H7 (cell line): ENCODE data around the gene ADAM8. TPM values are rescaled to one million over a fixed set of nuclear protein-coding genes. Genes with fewer than 3 reads are reported as not detected.

ENCODE experiments used
- DNase-seq: peaks from one replicate; pipeline ENCODE4 v3.0.0; 2012
- H3K27me3 ChIP-seq: 2 replicates; pipeline ENCODE4 v1.6.0; 2011; ENCODE audit warnings: mild to moderate bottlenecking, low read length; ENCODE audit not compliant: control insufficient read depth, insufficient read depth
- H3K36me3 ChIP-seq: replicated peaks from 2 replicates; pipeline ENCODE4 v1.5.1; 2011; ENCODE audit warnings: low read length; ENCODE audit not compliant: control insufficient read depth, insufficient read depth
- H3K4me3 ChIP-seq: 2 replicates; pipeline ENCODE4 v1.5.1; 2011; ENCODE audit warnings: low read depth, mild to moderate bottlenecking, control low read depth, low read length, moderate library complexity; ENCODE audit not compliant: insufficient read depth
- total RNA-seq: library from RNA; depleted of rRNA; stranded (reverse); fragments of >200 nt; shearing (Covaris generic); gene quantifications from 2 replicates; pipeline ENCODE4 v1.2.3, GENCODE V29; 2014

Gene ADAM8
- total RNA-seq, 1 experiment from 2014 or later: 1.3 TPM

DNA sequence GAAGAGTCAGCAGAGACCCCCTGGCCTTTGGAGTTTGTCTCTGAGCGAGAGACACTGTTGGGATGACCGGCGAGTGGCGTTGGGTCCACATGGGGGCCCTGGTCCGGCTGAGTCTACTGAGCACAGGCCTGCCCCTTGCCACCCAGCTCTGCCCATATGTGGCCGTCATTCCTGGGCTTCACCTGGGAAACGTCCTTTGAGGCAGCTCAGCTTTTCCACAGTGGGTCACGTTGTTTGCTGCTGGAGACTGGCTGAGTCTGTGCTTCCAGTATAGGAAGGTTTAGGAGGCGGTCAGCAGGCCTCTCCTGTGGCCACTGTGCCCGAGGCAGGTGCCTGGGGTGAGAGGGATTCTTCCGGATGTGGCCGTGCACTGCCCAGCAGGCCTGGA, 17.1 kb downstream of the ADAM8 start:
- no peaks in the 10 kb centered on the region for H3K36me3 ChIP-seq
- DNase-seq: no peak
- no peak overlapping the region for H3K4me3 ChIP-seq
- peaks cover 14% of the 10 kb centered on the region for H3K27me3 ChIP-seq

DNA sequence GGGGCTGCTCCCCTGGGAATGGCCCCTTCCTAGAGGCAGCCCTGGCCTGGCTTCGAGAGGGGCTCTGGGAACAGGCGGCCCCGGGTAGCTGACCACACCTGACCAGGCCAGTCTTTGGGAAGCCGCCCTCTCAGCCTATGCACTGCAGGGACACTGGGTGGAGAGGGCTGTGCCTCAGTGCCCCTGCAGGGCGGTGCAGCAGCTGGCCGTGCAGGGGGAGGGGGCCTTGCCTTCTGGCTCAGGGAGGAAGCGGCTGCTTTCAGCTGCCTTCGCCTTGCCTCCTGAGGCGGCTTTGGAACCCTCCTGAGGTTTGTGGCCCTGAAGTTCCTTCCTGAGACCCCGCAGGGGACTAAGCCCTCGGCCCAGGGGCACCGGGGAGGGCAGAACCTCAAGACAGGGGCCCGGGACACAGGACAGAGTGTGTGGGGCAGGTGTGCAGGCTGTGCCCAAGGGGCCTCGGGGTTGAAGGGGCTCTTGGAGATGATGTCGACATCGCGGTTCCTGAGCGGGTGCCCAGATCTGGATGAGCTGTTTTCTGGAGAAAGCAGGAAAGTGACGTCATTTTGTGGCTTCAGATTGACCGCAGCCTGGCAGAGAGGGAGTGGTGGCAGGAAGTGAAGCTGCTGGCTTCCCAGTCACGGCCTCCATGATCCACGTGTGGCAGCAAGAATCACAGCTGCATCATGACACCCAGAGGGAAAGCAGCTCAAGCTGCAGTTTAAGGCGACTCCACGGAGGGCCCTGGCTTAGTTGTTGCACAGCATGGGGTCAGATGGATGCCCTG, 17.7 kb downstream of the ADAM8 start:
- peaks cover 12% of the 10 kb centered on the region for H3K27me3 ChIP-seq
- no peak overlapping the region for H3K4me3 ChIP-seq
- no peaks in the 10 kb centered on the region for H3K36me3 ChIP-seq
- DNase-seq: no peak

DNA sequence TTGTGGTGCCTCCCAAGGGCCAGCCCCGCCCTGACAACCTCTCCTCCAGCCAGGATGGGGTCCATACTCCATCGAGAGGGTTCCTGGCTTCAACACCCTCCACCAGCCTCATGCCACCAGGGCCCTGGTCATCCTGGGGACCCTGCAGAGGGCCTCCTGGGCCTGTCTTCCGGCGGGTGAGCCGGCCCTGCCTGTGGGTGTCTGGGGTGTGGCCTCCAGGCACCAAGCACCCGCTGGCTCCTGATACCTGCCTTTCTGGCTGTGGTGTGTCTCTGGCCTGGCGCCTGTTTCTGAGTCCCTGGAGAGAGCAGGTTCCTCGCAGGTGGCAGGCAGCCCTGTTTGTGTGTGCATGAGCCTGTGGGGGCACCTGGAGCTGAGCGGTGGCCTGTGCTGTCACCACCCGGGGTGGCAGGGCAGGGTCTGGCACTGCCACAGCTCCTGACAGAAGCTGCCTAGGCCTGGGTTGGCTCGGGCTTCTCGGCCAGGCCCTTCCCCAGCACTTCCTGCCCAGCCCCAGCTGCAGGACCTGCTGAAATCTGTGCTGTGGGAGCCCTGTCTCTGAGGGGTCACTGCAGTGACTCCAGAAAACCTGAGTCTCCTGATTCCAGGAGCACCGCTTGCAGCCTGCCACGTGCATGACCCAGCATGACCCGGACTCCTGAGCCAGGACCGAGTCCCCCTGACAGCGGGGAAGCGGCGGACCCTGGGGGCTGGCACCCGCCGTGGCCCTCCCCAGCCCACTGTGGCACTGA, 18.4 kb downstream of the ADAM8 start:
- Histone ChIP-seq H3K36me3 (no peaks in the 10 kb centered on the region), H3K27me3 (peaks cover 9% of the 10 kb centered on the region), H3K4me3 (no peak overlapping the region)
- peak; percentile 70 for DNase-seq

DNA sequence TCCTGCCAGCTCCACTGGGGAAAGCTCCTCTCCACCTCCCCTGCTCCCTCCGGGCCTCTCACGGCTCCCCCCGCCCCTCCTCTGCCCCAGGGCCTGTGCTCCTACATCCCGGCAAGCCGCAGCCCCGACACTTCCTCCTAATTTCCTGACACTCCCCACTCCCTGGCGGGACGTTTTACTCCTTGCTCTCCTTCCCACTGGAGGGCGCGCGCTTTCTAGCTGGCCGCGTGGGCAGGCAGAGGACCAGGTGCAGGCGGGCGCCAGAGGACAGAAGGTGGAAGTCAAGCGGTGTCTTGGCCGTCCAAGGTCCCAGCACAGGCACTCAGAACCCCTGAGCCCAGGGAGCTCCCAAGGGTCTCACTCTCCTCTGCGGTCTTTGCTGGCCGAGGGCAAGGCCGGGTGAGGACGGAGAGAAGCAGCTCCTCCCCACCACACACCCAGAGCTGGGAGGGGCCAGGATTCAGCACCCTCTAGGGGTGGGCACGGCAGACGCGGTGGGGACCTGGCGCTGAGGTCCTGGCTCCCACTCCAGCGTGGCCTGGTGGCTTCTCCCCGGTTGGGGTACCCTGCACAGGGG, 19.1 kb downstream of the ADAM8 start:
- peaks cover 4% of the 10 kb centered on the region for H3K27me3 ChIP-seq
- H3K4me3 ChIP-seq: peak overlapping the region; percentile 34
- H3K36me3 ChIP-seq: no peaks in the 10 kb centered on the region
- peak; percentile 94 for DNase-seq

DNA sequence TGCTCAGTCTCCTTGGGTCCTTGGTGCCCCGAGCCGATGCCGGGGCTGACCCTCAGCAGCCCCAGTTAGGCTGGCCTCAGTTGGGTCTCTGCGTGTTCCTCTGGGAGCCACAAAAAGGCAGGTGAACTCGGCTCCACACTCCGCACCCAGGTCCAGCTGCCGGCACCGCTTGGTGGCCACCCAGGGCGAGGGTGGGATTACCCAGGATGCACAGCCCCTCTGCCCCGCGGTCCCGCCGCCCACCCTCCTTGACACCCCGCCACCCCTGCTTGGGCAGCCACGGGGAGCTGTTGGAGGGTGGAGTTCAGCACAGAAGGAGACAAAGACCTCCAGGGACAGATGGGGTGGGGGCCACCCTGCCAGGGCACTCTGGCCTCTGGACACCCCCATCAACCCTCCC, 21.3 kb downstream of the ADAM8 start:
- H3K36me3 ChIP-seq: no peaks in the 10 kb centered on the region

DNA sequence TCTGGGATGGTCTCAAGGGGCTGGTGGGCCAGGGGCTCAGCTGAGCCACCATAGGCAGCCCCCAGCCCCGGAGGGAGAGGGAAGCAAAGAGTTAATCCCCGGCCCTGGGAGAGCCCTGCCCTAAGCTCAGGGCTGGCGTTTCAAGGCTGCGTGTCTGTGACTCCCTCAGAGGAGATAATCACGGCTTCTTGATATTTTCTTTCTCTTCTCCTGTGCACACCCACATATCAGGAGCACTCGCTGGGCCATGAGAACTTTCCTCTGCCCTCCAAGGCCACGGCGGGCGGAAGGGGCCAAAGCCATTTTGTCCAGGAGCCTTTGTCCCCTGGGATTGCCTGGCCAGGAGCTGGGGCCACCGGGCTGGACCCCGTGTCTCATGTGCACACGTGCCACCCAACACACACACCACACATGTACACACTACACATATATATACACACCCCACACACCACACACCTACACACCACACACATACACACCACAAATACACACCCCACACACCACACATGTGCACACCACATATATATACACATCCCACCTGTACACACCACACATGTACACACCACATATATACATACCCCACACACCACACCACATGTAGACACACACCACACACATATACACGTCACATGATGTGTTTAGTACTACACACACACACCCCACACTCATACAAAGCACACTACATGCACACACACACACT, 22.1 kb downstream of the ADAM8 start:
- no peaks in the 10 kb centered on the region for H3K36me3 ChIP-seq
- H3K4me3 ChIP-seq: no peak overlapping the region
- no peak for DNase-seq
- H3K27me3 ChIP-seq: no peaks in the 10 kb centered on the region

More for the DNA sequence above, 21.3 kb downstream of the ADAM8 start:
- Histone ChIP-seq H3K4me3 (no peak overlapping the region), H3K27me3 (no peaks in the 10 kb centered on the region)
- no peak for DNase-seq

DNA sequence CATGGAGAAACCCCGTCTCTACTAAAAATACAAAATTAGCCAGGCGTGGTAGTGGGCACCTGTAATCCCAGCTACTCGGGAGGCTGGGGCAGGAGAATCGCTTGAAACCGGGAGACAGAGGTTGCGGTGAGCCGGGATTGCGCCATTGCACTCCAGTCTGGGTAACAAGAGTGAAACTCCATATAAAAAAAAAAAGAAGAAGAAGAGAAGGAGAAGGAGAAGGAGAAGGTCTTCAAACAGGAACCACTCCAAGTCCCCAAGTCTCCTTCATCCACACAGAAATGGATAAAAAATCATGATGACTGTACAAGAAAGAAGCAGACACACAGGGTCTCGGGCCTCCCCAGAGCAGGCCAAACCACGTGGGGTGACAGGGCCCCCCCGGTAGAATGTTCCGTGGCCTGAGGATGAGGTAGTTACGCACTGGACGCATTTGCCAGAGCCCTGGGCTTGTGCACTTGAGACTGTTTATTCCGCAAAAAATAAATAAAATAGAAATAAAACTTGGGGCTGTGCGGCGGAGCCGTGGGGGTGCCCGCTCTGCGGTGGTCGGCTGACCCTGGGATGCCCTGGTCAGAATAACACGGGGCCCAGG, 23.2 kb downstream of the ADAM8 start:
- no peak overlapping the region for H3K4me3 ChIP-seq
- no peaks in the 10 kb centered on the region for H3K36me3 ChIP-seq
- H3K27me3 ChIP-seq: no peaks in the 10 kb centered on the region
- no peak for DNase-seq

DNA sequence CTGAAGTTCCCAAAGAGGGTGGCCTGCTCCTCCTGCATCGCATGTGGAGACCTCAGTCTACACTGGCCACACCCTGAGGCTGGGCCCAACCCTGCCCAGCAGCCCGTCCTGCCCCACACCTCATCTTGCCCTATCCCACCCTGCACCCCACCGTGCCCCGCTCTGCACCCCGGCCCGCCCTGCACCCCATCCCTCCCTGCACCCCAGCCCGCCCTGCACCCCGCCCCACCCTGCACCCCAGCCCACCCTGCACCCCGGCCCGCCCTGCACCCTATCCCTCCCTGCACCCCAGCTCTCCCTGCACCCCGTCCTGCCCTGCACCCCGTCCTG, 24.5 kb downstream of the ADAM8 start:
- Histone ChIP-seq H3K4me3 (no peak overlapping the region), H3K36me3 (no peaks in the 10 kb centered on the region), H3K27me3 (no peaks in the 10 kb centered on the region)
- no peak for DNase-seq

DNA sequence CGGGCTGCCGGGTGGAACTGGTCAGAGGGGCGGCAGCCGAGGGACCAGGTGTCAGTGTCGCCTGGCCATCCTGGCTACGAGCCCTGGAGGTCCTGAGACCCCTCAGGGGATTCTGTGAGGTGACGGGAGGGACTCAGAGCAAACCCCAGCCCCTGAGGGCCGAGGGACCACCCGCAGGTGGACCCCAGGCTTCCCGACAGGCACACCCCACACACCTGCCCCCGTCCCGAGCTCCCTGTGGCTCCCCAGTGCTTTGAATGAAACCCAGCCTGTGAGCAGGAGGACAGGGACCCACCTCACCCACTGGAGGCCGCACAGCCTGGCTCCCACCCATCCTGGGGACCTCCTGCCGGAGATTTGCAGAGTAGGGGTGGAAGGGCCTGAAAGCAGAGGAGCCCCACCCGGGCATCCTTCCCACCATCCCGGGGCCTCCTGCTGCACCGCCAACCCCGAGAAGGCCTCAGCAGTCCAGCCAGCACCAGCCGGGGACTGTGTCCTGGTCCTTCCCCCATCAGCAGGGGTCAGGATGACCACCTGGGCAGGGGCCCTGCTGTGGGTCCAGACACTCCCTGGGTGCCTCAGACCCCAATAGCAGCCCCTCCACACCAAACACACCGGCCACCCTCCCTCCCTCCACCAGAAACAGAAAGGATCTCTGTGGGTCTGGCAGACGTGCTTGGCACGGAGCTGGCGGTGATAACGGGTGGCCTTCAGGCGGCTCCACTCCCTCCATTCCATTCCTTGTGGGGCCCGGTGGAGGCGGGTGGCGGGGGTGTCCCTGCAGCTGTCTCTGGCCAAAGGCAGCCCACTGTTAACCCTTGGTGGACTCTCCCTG, 25.1 kb downstream of the ADAM8 start:
- no peaks in the 10 kb centered on the region for H3K36me3 ChIP-seq
- DNase-seq: no peak

DNA sequence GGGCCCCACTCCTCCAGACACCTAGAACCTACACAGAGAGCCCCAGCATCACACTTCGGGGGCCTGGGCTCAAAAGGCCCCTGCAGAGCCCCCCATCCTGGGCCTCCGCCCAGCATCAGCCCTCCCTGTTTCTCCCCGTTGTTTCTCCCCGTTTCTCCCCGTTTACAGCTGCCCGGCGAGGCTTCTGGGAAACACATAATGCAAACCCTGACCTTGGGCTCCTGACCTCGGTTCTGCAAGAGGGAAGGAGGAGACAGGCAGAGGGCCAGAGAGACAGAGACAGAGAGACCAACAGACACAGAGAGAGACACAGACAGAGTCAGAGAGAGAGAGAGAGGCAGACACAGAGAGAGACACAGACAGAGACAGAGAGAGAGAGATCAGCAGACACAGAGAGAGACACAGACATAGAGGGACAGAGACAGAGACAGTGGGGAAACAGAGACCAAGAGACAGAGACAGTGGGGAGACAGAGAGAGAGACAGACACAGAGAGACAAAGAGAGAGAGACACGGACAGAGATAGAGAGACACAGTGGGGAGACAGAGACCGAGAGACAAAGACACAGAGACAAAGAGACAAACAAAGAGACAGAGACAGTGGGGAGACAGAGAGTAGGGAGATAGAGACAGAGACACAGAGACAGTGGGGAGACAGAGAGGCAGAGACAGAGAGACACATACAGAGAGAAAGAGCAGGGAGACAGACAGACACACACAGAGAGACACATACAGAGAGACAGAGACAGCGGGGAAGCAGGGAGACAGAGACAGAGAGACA, 26.5 kb downstream of the ADAM8 start:
- H3K4me3 ChIP-seq: no peak overlapping the region
- H3K27me3 ChIP-seq: no peaks in the 10 kb centered on the region
- DNase-seq: no peak
- H3K36me3 ChIP-seq: no peaks in the 10 kb centered on the region

More for the DNA sequence above, 25.1 kb downstream of the ADAM8 start:
- H3K4me3 ChIP-seq: no peak overlapping the region
- no peaks in the 10 kb centered on the region for H3K27me3 ChIP-seq

DNA sequence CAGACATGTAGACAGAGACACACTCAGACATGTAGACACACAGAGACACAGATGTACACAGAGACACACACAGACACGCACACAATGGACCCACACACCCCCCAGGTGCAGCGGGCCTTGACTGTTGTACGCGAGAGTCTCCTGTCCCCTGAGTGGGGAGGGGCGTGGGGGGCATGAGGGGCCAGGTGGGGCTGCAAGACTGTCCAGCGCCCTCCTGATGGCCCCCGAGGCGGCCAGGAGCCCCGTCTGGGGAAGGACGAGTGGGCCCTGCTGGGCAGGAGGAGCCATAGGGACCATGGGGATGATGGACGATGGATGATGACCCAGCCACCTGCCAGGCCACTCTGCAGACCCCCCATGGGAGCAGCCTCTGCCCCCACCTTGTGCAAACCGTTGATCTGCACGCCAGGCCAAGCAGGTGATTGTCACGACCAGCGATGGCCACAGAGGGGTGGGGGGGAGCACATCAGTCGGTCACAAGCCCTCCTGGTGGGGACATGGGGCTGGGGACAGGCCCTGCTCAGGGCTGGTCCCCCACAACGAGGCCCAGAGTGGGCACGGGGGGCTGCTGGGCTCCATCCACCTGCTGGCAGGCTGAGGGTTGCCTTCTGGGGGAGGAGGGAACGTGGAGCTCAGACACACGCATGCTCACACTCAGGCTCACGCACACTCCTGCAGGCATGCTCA, 27.4 kb downstream of the ADAM8 start:
- no peak for DNase-seq
- Histone ChIP-seq H3K36me3 (no peaks in the 10 kb centered on the region), H3K27me3 (no peaks in the 10 kb centered on the region), H3K4me3 (no peak overlapping the region)

DNA sequence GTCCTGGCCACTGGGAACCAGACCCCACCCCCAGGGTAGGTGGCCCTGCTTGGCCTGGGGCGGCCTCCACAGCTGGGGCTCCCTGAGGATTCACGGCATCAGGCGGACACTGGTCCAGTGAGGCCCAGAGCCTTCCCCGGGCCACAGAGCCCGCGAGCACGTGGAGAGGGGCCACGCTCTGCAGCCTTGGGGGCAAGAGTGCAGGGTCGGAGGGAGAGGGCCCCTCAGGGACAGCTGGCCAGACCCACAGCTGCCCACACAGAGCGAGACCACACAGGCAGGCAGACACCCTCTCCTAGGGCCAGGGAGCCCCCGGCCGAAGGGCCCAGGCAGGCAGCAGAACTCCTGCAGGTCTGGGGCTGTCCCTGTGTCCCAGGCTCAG, 28.3 kb downstream of the ADAM8 start:
- Histone ChIP-seq H3K4me3 (no peak overlapping the region), H3K36me3 (no peaks in the 10 kb centered on the region), H3K27me3 (no peaks in the 10 kb centered on the region)
- DNase-seq: no peak
